GM12865 (cell line): ENCODE data around the gene VMP1.

ENCODE experiments used
- DNase-seq: peaks from one replicate; pipeline ENCODE4 v3.0.0; 2010; ENCODE audit warnings: low read depth
- H3K4me3 ChIP-seq: 2 replicates; pipeline ENCODE4 v1.5.1; 2011; ENCODE audit warnings: mild to moderate bottlenecking, low read depth, low read length, control low read depth
- TF ChIP-seq, protein P1 (sequence below): IDR thresholded peaks from 2 replicates; pipeline ENCODE4 v1.5.1; 2011; ENCODE audit warnings: low read length, control low read depth, low read depth, inconsistent platforms; ENCODE audit not compliant: insufficient read depth; ENCODE audit errors: missing control alignments

VMP1 gene

DNA sequence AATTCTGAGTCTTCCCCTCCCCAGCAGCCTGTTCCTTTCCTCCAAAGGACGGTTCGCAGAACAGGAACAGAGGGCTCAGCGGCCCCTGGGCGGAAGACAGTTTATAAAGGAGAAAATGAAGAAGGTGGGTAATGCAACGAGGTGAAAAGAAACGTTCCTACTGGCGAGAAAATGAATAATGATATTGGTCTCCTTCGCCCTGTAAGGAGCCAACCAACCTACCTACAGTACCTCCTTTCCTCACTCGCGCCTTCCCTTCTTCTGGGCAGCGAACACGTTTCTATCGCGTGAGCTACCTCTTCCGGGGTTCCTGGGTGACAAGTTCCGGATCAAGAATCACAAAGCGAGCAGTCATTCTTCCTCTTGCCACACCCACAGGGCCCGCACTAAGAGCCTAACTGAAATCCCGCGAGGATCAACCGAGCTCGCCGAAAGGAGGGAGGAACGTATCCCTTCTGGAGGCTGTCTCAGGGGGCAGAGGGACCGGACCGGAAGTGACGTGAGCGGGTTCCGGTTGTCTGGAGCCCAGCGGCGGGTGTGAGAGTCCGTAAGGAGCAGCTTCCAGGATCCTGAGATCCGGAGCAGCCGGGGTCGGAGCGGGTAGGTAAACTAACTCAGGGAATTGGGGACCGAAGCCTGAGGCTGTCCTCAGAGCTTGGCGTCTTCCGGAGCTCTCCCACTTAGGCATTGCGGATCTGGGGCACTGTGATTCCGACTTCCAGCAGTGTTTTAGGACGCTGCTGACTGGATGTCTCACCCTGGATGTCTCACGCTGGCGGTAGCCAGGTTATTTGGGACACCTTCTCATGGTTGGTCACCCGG, at the start of gene VMP1, which contains the start of gene PTRH2:
TSS of gene VMP1 (plus strand) at position 506 of the 822 bp plus-strand sequence. CDS start 23,793 bp downstream, outside the sequence.
TSS of gene PTRH2 (minus strand) at position 282 of the 822 bp plus-strand sequence. CDS start 9,452 bp downstream, outside the sequence.
- TF ChIP-seq, protein P1, sequence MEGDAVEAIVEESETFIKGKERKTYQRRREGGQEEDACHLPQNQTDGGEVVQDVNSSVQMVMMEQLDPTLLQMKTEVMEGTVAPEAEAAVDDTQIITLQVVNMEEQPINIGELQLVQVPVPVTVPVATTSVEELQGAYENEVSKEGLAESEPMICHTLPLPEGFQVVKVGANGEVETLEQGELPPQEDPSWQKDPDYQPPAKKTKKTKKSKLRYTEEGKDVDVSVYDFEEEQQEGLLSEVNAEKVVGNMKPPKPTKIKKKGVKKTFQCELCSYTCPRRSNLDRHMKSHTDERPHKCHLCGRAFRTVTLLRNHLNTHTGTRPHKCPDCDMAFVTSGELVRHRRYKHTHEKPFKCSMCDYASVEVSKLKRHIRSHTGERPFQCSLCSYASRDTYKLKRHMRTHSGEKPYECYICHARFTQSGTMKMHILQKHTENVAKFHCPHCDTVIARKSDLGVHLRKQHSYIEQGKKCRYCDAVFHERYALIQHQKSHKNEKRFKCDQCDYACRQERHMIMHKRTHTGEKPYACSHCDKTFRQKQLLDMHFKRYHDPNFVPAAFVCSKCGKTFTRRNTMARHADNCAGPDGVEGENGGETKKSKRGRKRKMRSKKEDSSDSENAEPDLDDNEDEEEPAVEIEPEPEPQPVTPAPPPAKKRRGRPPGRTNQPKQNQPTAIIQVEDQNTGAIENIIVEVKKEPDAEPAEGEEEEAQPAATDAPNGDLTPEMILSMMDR: no peak
- H3K4me3 ChIP-seq: peak within 1 kb of the TSS; percentile 88
- DNase-seq: peak; percentile 99

DNA sequence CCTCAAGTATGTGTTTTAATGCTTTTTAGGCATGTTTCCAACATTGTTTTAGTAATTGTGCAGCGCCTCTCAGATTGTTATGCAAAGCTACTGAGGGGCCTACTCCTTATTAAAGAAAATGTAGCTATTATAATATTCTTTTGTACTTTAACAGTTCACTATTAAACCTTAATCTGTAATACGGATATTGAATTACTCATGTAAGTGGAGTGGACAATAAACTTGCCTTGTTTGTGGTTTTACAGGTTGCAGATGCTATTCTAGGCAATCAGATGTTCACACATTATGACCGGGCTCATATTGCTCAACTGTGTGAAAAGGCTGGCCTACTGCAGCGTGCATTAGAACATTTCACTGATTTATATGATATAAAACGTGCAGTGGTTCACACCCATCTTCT, 41.2 kb upstream of the VMP1 start:
- H3K4me3 ChIP-seq: no peak overlapping the region
- no peak for DNase-seq
- TF ChIP-seq, protein P1: no peak

DNA sequence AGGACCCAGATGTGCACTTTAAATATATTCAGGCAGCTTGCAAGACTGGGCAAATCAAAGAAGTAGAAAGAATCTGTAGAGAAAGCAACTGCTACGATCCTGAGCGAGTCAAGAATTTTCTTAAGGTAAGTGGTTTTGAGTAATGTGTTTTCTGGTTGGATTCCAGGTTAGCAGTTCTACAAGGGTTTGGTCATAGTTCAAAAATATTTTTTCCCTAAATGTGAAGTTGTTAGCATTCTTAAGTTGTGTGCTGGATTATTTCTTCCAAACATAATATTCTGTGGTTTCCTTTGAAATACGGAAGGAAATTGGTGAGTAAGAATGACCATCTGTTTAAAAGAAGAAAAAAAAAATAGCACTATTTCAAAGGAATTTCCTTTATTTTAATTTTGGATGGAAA, 38.6 kb upstream of the VMP1 start:
- no peak for DNase-seq
- no peak overlapping the region for H3K4me3 ChIP-seq
- TF ChIP-seq, protein P1: no peak

DNA sequence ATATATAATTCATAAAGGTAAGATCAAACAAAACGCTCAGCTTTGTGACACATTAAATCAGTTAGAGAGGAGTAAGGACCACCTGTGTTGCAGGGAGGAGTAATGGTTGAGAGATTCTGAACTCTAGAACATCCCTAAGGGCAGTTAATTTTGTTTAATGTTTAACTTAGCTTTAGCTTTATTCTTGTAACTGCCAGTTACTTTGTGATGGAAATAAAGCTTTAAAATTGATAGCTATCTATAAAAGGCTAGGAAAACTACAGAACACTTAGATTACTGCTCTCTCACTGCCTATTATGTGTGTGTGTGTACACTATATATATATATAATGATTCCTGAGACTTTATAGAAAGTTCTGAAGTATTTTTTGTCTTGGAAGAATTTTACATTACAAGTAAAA, 38.0 kb upstream of the VMP1 start:
- no peak for DNase-seq
- no peak overlapping the region for H3K4me3 ChIP-seq
- TF ChIP-seq, protein P1: no peak

DNA sequence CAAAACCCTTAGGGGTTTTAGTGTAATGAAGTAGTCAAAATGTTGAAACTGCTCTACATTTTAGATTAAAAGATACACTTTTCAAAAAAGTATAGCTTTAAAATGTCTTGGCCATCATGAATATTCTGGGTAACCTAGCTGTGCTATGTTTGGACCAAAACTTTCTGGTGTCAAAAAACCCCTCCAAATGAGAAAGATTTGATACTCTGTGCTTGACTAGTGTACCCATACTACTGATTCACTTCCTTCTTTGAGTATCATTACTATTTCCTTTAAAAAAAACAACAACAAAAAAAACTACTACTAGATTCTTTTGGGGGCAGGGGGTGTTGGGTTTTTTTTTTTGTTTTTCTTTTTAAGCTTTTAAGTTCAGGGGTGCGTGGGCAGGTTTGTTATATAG, 37.5 kb upstream of the VMP1 start:
- TF ChIP-seq, protein P1: no peak
- no peak overlapping the region for H3K4me3 ChIP-seq
- peak; percentile 24 for DNase-seq

DNA sequence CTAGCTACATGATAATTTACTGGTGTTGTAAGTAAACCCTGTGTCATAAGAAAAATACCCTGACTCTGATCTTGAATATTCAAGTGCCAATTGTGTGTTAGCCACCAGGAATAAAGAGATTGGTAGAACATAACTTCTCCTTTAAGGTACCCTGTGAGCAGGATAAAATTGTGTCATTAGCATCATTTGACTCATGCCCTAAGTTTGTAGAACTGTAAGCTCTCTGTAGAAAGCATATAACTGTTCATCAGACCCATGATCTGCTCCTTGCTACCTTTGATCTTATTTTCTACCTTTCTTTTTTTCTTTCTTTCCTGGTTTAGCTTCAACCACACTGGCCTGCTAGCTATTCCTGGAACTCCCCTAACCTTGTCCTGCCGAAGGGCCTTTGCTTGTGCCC, 36.1 kb upstream of the VMP1 start:
- H3K4me3 ChIP-seq: no peak overlapping the region
- DNase-seq: no peak
- TF ChIP-seq, protein P1: no peak
